GM12875 (cell line): ENCODE results near the gene CDC42EP5.
"Not testable (repeated sequence)": the region's sequence is repeated elsewhere in the genome, so short reads cannot be mapped to it uniquely, and the experiment has no call there.

ENCODE experiments used
- H3K4me3 ChIP-seq: one replicate; pipeline ENCODE4 v1.5.1; 2011; ENCODE audit warnings: low read depth, low read length, control low read depth
- TF ChIP-seq, protein P1 (sequence below): IDR thresholded peaks from 2 replicates; pipeline ENCODE4 v1.5.1; 2011; ENCODE audit warnings: low read depth, mild to moderate bottlenecking, control low read depth, inconsistent platforms, low read length, moderate library complexity, borderline replicate concordance; ENCODE audit not compliant: insufficient read depth

Gene CDC42EP5

DNA sequence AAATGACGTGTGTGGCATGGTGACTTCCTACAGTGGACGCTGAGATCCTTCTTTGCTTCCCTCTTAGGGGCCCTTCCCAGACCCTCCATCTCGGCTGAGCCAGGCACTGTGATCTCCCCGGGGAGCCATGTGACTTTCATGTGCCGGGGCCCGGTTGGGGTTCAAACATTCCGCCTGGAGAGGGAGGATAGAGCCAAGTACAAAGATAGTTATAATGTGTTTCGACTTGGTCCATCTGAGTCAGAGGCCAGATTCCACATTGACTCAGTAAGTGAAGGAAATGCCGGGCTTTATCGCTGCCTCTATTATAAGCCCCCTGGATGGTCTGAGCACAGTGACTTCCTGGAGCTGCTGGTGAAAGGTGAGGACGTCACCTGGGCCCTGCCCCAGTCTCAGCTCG lies 34.7 kb upstream of the CDC42EP5 start:
- TF ChIP-seq, protein P1, sequence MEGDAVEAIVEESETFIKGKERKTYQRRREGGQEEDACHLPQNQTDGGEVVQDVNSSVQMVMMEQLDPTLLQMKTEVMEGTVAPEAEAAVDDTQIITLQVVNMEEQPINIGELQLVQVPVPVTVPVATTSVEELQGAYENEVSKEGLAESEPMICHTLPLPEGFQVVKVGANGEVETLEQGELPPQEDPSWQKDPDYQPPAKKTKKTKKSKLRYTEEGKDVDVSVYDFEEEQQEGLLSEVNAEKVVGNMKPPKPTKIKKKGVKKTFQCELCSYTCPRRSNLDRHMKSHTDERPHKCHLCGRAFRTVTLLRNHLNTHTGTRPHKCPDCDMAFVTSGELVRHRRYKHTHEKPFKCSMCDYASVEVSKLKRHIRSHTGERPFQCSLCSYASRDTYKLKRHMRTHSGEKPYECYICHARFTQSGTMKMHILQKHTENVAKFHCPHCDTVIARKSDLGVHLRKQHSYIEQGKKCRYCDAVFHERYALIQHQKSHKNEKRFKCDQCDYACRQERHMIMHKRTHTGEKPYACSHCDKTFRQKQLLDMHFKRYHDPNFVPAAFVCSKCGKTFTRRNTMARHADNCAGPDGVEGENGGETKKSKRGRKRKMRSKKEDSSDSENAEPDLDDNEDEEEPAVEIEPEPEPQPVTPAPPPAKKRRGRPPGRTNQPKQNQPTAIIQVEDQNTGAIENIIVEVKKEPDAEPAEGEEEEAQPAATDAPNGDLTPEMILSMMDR: no peak
- no peak overlapping the region for H3K4me3 ChIP-seq

DNA sequence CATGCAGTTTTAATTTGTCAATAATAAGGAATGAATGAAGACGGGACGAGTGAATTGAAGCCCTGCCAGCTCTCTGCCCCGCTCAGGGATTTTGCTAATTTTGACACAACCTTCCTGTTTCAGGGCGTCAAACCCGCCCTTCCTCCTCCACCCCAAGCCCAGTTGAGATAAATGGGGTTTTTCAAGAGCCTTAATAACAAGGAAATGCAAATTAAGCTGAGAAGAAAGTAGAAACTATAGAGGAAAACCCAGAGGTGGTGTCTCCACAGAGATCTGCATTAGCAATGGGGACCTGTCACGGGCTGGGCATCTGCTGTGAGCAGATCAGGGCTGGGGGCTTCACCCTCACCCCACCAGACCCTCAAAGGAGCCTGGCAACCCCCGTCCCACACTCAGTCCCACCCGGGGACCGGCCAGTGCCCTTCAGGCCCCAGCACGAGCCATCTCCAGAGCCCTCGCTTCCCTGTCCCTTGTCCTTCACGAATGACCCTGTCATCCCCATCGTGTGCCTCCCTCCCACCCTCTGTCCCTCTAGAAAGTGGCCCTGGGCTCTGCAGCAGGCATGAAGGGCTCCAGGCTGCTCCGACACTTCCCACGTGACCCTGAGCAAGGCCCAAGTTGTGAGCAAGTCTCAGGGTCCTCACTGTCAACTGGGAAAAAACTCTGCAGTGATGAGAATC lies 34.1 kb upstream of the CDC42EP5 start:
- not testable (repeated sequence) for H3K4me3 ChIP-seq

DNA sequence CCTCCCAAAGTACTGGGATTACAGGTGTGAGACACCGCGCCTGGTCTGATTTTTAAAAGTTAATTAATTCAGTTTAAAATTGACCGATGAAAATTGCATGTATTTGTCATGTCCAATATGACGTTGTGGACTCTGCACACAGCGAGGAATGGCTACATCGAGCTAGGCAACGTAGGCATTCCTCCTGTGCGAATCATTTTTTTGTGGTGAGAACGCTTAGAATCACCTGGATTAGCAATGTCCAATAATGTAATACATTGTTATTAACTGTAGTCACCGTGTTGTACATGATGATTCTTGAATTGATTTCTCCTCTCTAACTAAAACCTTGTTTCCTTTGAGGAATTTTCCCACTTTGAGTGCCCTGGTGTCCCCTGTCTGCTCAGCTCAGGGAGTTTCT lies 33.0 kb upstream of the CDC42EP5 start:
- TF ChIP-seq, protein P1: no peak
- no peak overlapping the region for H3K4me3 ChIP-seq

DNA sequence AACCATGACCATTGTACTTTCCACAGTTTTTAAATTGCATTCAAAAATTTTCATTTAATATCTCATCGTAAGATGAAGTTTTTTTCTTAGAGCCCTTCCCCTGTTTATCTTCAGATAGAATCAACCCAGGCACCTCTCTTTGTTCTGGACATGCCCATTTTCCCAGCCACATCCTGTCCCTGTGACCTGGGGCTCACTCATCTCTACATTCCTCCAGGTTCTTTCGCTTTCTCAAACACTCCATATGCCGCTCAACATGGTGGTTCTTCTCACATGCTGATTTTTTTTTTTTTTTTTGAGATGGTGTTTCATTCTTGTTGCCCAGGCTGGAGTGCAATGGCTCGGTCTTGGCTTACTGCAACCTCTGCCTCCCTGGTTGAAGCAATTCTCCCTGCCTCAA lies 32.4 kb upstream of the CDC42EP5 start:
- not testable (repeated sequence) for H3K4me3 ChIP-seq

DNA sequence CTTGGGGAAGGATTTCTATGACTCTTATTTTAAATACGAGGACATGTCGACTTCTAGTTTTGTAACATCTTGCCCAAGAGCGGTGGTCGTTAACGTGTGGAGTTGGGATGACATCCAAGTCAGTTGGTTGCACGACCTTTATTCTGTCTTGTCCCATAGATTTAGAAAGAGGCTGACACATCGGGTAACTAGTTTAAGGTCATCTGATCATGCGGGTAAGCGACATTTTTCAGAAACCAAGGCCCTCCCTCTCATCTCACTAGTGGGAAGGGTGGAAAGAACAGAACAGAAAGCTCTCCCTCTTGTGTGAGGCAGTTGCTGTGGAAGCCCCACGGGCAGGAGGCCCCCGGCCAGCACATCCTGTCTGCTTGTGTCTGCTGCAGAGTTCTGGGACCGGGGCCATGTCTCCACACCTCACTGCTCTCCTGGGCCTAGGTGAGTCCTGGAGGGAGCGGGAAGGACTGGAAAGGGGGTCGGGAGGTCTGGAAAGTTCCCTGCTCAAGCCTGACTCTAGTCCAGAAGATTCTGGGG lies 29.5 kb upstream of the CDC42EP5 start, which contains the start of gene LAIR2:
Gene LAIR2 (plus strand): TSS at position 314 of the 531 bp plus-strand sequence. CDS start 88 bp downstream, at position 402.
- TF ChIP-seq, protein P1: no peak
- no peak within 1 kb of the TSS for H3K4me3 ChIP-seq

DNA sequence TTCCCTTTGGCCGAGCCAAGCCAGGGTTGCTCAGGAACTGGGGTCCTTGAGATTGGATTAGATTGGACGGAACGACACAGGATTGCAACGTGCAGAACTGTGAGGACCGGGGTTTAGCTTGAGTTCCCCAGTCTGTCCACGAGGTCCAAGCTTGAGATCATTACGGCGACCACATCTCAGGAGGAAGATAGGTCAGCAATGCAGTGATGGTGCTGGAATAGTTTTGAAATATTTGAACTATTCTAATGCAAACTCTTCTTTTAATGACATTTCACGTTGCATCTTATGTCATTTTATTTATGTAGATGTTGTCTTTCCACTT lies 25.3 kb upstream of the CDC42EP5 start:
- not testable (repeated sequence) for H3K4me3 ChIP-seq

DNA sequence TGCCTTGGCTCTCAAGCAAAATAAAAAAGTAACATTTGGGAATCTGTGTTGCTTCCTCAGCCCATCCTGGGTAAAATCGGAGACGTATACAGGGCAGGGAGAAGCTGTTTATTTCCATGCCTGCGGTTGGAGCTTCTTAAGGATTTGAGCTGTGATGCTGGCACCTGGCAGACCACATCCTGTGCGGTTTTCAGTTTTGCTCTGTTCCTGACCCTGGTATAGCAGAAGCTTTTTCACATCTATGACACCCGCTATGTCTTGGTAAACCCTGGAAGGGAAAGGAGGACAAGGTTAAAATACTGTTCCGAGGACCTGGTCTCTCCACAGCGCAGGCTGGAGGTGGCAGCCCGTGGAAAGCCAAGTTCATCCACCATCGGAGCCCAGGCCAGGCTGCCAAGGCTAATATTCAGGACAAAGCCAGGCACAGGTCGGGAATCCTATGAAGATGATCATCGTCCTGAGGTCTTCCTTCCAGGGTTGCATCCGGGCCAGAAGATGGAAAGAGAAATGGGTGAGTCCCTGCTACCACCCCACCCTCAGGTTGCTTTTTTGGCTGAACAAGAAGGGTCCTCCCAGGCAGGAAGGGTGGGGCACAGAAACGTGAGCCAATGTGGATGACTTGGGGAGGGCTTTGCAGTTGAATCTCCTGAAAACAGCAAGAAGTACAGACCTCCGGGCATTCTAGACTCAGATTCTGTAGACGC lies 24.8 kb upstream of the CDC42EP5 start:
- H3K4me3 ChIP-seq: not testable (repeated sequence)

DNA sequence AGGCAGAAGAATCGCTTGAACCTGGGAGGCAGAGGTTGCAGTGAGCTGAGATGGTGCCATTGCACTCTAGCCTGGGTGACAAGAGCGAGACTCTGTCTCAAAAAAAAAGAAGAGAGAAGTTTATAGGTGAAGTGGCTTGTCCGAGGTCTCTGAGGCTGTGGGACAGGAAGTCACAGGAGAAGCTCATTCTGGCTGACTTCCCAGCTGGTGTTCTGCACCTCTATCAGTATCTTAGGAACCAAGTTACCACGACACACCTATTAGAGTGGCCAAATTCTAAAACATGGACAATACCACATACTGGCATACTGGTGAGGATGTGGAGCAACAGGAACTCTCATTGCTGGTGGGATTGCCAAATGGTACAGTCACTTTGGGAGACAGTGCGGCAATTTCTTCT lies 22.2 kb upstream of the CDC42EP5 start:
- H3K4me3 ChIP-seq: not testable (repeated sequence)

DNA sequence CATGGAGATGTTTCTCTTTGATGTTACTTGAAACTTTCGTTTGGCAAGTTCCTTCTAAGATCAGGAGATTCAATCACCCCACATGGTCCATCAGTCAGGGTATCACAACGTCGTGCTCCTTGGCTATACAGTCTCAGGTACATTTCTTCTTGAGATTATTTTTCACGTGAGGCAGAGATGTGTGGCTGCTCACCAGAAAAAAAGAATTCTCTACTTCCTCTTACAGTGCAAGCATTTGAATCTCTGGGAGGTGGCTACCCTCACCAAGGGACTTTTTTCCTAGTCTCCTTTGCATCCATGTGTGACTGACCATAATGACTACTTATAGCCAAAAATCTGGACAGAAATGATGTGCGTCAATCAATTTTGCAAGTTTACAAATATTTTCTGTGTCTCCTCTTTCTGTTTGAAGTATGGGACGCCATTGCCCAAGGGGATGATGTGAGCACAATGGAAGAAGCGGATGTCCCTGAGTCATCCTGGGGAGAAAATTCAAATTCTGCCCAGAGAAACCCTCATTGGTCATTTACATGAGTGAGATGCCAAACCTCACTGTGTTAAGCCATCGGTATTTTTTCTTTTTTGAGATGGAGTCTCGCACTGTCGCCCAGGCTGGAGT lies 21.0 kb upstream of the CDC42EP5 start:
- TF ChIP-seq, protein P1: no peak
- H3K4me3 ChIP-seq: no peak overlapping the region

DNA sequence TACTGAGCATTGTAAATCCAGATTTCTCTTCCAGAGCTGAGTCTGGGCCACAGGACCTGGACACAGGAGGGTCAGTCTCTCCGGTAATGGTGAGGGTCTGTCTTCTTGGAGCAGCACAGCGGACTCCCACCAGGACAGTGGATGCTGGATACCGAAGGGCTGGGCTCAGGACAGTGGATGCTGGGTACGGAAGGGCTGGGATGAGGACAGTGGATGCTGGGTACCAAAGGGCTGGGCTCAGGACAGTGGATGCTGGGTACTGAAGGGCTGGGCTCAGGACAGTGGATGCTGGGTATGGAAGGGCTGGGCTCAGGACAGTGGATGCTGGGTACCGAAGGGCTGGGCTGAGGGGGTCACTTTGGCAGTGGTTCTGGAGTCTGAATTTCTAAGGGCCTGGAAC lies 20.0 kb upstream of the CDC42EP5 start:
- H3K4me3 ChIP-seq: not testable (repeated sequence)
